ENCODE measurements around the gene RAB4B.

RAB4B gene

DNA sequence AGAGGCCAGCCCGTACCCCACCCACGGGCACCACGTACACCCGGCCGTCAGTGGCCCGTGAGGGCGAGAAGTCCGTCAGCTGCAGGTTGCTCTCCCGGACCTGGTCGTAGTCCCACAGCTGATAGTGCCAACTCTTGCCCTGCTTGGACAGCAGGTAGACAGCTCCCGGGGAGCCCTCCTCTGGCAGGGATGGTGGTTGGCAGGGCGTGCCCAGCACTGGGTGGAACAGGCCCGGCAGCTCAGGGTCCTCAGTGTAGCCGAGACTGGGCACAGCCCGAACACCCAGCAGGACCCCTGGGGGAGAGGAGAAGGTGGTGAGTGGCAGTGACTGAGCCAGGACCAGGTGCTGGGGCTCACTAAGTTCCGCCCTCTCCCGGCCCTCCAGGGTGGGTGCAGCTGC is 35.6 kb upstream of the RAB4B start:
- TF ChIP-seq, protein P1, sequence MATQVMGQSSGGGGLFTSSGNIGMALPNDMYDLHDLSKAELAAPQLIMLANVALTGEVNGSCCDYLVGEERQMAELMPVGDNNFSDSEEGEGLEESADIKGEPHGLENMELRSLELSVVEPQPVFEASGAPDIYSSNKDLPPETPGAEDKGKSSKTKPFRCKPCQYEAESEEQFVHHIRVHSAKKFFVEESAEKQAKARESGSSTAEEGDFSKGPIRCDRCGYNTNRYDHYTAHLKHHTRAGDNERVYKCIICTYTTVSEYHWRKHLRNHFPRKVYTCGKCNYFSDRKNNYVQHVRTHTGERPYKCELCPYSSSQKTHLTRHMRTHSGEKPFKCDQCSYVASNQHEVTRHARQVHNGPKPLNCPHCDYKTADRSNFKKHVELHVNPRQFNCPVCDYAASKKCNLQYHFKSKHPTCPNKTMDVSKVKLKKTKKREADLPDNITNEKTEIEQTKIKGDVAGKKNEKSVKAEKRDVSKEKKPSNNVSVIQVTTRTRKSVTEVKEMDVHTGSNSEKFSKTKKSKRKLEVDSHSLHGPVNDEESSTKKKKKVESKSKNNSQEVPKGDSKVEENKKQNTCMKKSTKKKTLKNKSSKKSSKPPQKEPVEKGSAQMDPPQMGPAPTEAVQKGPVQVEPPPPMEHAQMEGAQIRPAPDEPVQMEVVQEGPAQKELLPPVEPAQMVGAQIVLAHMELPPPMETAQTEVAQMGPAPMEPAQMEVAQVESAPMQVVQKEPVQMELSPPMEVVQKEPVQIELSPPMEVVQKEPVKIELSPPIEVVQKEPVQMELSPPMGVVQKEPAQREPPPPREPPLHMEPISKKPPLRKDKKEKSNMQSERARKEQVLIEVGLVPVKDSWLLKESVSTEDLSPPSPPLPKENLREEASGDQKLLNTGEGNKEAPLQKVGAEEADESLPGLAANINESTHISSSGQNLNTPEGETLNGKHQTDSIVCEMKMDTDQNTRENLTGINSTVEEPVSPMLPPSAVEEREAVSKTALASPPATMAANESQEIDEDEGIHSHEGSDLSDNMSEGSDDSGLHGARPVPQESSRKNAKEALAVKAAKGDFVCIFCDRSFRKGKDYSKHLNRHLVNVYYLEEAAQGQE (IDR thresholded peaks at IDR 0.05; ENCODE audit: insufficient read depth in 1 of 2, low read depth in 2 of 2, low read length in 2 of 2), result no peak
- TF ChIP-seq FOXP2 (optimal IDR thresholded peaks at IDR 0.05; ENCODE audit: borderline replicate concordance, extremely low read depth, extremely low read length, insufficient read depth) (no peak), TAF1 (IDR thresholded peaks at IDR 0.05; ENCODE audit: borderline replicate concordance, insufficient read depth, low read length) (no peak), SIN3A (IDR thresholded peaks at IDR 0.05; ENCODE audit: borderline replicate concordance, insufficient read depth, low read length) (no peak), POLR2AphosphoS5 (IDR thresholded peaks at IDR 0.05; ENCODE audit: low read depth, low read length) (no peak)

DNA sequence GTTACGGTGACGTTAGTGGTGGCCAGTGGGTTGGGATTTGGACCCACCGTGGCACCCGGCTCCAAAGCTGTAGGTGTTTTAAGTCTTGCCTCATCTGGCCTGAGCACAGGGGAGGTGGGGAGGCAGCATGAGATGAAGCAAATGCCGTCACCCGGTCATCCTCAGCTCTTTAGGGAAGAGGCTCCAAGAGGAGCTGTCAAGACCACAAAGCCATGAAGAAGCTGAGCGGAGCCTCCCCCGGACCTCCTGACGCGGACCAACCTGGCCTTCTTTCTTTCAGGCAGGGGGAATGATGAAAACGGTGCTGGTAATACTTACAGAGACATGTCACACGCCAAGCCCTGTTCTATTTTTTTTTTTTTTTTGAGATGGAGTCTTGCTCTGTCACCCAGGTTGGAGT is 35.2 kb upstream of the RAB4B start:
- TF ChIP-seq SIN3A (IDR thresholded peaks at IDR 0.05; ENCODE audit: borderline replicate concordance, insufficient read depth, low read length), result no peak

DNA sequence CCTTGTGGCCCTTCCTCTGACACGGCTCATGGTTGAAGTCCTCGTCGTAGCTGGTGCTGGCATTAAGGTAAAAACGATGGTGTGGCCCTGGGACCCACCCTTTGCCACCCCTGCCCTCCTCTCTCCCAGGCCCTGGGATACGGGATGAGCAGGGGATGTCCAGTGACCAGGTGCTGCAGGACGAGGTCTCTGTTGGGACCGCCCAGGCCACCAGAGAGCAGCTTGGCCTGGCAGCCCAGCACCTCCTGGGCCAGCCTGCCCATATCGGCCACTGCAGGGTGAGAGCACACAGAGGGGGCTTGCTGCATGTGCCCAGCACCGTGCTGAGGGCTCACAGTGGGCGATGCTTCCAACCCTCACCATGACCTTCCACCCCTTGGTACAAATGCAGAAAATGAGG is 34.1 kb upstream of the RAB4B start:
- no peak for TF ChIP-seq POLR2AphosphoS5 (IDR thresholded peaks at IDR 0.05; ENCODE audit: low read depth, low read length)
- no peak for TF ChIP-seq TAF1 (IDR thresholded peaks at IDR 0.05; ENCODE audit: borderline replicate concordance, insufficient read depth, low read length)
- no peak for TF ChIP-seq FOXP2 (optimal IDR thresholded peaks at IDR 0.05; ENCODE audit: borderline replicate concordance, extremely low read depth, extremely low read length, insufficient read depth)
- TF ChIP-seq, protein P1 (IDR thresholded peaks at IDR 0.05; ENCODE audit: insufficient read depth in 1 of 2, low read depth in 2 of 2, low read length in 2 of 2), result no peak
- TF ChIP-seq SIN3A (IDR thresholded peaks at IDR 0.05; ENCODE audit: borderline replicate concordance, insufficient read depth, low read length), result no peak

DNA sequence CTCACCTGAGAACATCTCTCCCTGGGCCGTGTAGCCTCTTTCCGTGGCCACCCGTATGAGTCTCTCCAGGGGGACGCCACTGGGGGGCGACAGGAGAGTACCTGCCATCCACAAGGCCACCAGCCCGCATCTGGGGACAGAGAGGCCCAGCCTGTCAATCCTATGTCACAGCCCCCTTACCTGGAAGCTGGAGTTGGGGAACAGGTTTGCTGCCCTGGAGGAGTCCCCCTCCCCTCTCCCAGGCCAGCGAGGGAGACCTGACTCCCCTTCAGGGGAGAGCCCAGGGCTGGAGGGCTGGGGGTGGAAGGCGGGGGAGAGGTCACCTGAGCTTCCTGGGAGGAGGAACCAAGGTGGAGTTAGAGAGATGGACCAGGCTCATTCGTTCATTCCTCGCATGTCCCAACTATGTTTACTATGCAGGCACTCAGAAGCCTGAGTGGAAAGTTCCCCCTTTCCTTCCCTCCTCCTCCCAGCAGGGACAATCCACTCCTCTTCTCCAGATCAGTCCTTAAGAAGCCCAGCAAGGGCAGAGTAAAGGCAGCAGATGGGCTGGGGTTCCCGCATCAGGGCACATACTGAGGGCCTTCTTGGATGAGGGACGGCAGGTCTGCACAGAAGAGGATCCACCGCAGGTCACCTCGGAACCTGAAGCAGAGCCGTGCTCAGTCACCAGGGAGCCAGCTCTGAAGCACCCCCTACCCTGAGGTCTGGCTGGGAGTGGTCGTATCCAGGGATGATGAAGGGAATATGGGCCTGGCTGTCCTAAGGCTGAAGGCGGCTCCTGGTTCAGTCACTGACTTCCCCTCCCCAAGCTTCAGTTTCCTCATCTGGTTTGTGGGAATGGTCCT is 33.3 kb upstream of the RAB4B start:
- TF ChIP-seq TAF1 (IDR thresholded peaks at IDR 0.05; ENCODE audit: borderline replicate concordance, insufficient read depth, low read length) (no peak), POLR2AphosphoS5 (IDR thresholded peaks at IDR 0.05; ENCODE audit: low read depth, low read length) (no peak), SIN3A (IDR thresholded peaks at IDR 0.05; ENCODE audit: borderline replicate concordance, insufficient read depth, low read length) (no peak), FOXP2 (optimal IDR thresholded peaks at IDR 0.05; ENCODE audit: borderline replicate concordance, extremely low read depth, extremely low read length, insufficient read depth) (no peak)
- TF ChIP-seq, protein P1 (IDR thresholded peaks at IDR 0.05; ENCODE audit: insufficient read depth in 1 of 2, low read depth in 2 of 2, low read length in 2 of 2), result no peak

DNA sequence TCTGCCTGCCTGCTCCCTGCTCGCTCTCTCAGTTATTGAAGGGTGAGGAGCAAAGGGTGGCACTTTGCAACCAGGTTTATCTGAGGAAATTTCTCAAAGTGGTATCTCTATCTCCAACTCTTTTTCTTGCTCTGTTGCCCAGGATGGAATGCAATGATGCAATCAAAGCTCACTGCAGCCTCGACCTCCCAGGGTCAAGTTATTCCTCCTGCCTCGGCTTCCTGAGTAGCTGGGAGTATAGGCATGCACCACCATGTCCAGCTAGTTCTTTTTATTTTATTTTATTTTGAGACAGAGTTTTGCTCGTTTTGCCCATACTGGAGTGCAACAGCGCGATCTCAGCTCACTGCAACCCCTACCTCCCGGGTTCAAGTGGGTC is 32.7 kb upstream of the RAB4B start:
- TF ChIP-seq FOXP2 (optimal IDR thresholded peaks at IDR 0.05; ENCODE audit: borderline replicate concordance, extremely low read depth, extremely low read length, insufficient read depth) (no peak), TAF1 (IDR thresholded peaks at IDR 0.05; ENCODE audit: borderline replicate concordance, insufficient read depth, low read length) (no peak), POLR2AphosphoS5 (IDR thresholded peaks at IDR 0.05; ENCODE audit: low read depth, low read length) (no peak), SIN3A (IDR thresholded peaks at IDR 0.05; ENCODE audit: borderline replicate concordance, insufficient read depth, low read length) (no peak)
- TF ChIP-seq, protein P1 (IDR thresholded peaks at IDR 0.05; ENCODE audit: insufficient read depth in 1 of 2, low read depth in 2 of 2, low read length in 2 of 2), result no peak
